Ovary (tissue), 3 donors: ENCODE results near the gene CTBP1.

Source experiments
- EP300 ChIP-seq: sonication (generic); formaldehyde crosslinking; IDR thresholded peaks from one replicate; pipeline ENCODE4 v1.6.1; 2017; ENCODE audit warnings: antibody characterized with exemption
- POLR2A ChIP-seq: fragments of 450-650 bp; IDR thresholded peaks from one replicate; pipeline ENCODE4 v1.6.1; 2017; ENCODE audit warnings: antibody characterized with exemption, mild to moderate bottlenecking, moderate library complexity
- TF ChIP-seq, protein P1 (sequence below), 3 donors: fragments of 450-650 bp in 2 of 3; fragments of 200-600 bp in 1 of 3; IDR thresholded peaks; one replicate each; pipeline versions ENCODE4 v1.5.1 to v1.8.0; 2016 to 2022; ENCODE audit warnings: antibody characterized with exemption in 3 of 3, mild to moderate bottlenecking in 1 of 3
- donor health status: DM: no; HTN: no; CAD: no.

DNA sequence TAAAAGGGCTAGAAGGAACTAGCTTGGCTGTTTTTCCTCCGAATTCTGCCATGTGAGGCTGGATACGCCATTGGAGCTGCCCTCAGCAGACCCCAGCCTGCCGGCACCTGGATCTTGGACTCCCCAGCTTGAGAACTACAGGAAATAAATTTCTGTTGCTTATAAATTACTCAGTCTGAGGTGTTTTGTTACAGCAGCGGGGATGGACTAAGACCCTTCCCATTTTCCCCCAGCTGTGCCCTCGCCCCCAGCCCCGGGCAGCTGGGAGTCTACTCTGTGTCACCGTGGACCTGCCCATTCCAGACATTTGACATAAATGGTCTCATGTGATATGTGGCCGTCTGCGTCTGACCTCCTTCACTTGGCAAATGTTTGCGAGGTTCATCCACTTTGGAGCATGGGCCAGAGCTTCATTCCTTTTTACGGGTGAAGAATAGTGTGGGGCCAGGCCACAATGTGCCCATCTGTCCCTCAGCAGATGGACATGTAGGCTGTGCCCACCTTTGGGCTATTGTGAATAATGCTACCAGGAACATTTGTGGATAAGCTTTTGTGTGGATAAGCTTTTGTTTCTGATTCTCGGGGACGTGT, 45.8 kb downstream of the CTBP1 start:
- TF ChIP-seq, protein P1, sequence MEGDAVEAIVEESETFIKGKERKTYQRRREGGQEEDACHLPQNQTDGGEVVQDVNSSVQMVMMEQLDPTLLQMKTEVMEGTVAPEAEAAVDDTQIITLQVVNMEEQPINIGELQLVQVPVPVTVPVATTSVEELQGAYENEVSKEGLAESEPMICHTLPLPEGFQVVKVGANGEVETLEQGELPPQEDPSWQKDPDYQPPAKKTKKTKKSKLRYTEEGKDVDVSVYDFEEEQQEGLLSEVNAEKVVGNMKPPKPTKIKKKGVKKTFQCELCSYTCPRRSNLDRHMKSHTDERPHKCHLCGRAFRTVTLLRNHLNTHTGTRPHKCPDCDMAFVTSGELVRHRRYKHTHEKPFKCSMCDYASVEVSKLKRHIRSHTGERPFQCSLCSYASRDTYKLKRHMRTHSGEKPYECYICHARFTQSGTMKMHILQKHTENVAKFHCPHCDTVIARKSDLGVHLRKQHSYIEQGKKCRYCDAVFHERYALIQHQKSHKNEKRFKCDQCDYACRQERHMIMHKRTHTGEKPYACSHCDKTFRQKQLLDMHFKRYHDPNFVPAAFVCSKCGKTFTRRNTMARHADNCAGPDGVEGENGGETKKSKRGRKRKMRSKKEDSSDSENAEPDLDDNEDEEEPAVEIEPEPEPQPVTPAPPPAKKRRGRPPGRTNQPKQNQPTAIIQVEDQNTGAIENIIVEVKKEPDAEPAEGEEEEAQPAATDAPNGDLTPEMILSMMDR (IDR thresholded peaks at IDR 0.05): no peak
- TF ChIP-seq POLR2A (no peak), EP300 (no peak)
